H1 (cell line): ENCODE data around the gene EHHADH.

ENCODE experiments used
- ATF3 ChIP-seq: IDR thresholded peaks from 2 replicates; pipeline ENCODE4 v1.6.1; 2011; ENCODE audit warnings: low read depth, mild to moderate bottlenecking, low read length; ENCODE audit not compliant: insufficient read depth
- CTCF ChIP-seq, 3 experiments: IDR thresholded peaks; 1 replicate in 2 of 3; 2 replicates in 1 of 3; pipeline versions ENCODE4 v1.5.1 to v1.6.1; 2011; ENCODE audit warnings: low read length in 3 of 3, mild to moderate bottlenecking in 3 of 3, inconsistent platforms in 2 of 3, low read depth in 1 of 3, moderate library complexity in 1 of 3; ENCODE audit not compliant: insufficient read depth in 1 of 3; ENCODE audit errors: control extremely low read depth in 1 of 3
- FOSL1 ChIP-seq: IDR thresholded peaks from 2 replicates; pipeline ENCODE4 v1.6.1; 2011; ENCODE audit warnings: mild to moderate bottlenecking, low read depth, low read length, moderate library complexity; ENCODE audit not compliant: insufficient read depth
- GABPA ChIP-seq: IDR thresholded peaks from 2 replicates; pipeline ENCODE4 v1.6.1; 2011; ENCODE audit warnings: mild to moderate bottlenecking, low read length, moderate library complexity, borderline replicate concordance; ENCODE audit not compliant: insufficient read depth
- POLR2A ChIP-seq, 2 experiments: IDR thresholded peaks; 1 replicate in 1 of 2; 2 replicates in 1 of 2; pipeline ENCODE4 v1.6.1; 2011; ENCODE audit warnings: low read depth in 2 of 2, low read length in 2 of 2, mild to moderate bottlenecking in 2 of 2; ENCODE audit errors: control extremely low read depth in 1 of 2
- SRF ChIP-seq: IDR thresholded peaks from 2 replicates; pipeline ENCODE4 v1.6.1; 2011; ENCODE audit warnings: mild to moderate bottlenecking, low read depth, low read length, moderate library complexity
- TAF1 ChIP-seq: IDR thresholded peaks from 2 replicates; pipeline ENCODE4 v1.6.1; 2011; ENCODE audit warnings: mild to moderate bottlenecking, low read depth, low read length
- USF2 ChIP-seq: IDR thresholded peaks from 2 replicates; pipeline ENCODE4 v1.6.1; 2011; ENCODE audit warnings: low read length, improper control_type of control experiment

- no peak for TF ChIP-seq FOSL1
- no peak for TF ChIP-seq CTCF (IDR thresholded peaks at IDR 0.05; ENCODE audit: control extremely low read depth in 1 of 3, insufficient read depth in 1 of 3, low read depth in 1 of 3, low read length in 3 of 3)
- no peak for TF ChIP-seq GABPA
- TF ChIP-seq USF2: no peak
- TF ChIP-seq TAF1: no peak
- TF ChIP-seq SRF: no peak
- TF ChIP-seq POLR2A (IDR thresholded peaks at IDR 0.05; ENCODE audit: control extremely low read depth in 1 of 2, low read depth in 2 of 2, low read length in 2 of 2): no peak
- TF ChIP-seq ATF3: no peak
These were observed 103.3 kb downstream of the EHHADH start for GRCh38 chr3:185150561-185150960.
